Activated gamma-delta T cell treated with anti-CD3 and anti-CD28 coated beads, Interleukin-2, amount 50 U/mL, for 16 hours (primary cell): ENCODE results near the gene CDCA5.

Experiments
- DNase-seq: peaks from one replicate; pipeline ENCODE4 v3.0.0-alpha.2; 2020; ENCODE audit warnings: low read depth

The CDCA5 gene

DNA sequence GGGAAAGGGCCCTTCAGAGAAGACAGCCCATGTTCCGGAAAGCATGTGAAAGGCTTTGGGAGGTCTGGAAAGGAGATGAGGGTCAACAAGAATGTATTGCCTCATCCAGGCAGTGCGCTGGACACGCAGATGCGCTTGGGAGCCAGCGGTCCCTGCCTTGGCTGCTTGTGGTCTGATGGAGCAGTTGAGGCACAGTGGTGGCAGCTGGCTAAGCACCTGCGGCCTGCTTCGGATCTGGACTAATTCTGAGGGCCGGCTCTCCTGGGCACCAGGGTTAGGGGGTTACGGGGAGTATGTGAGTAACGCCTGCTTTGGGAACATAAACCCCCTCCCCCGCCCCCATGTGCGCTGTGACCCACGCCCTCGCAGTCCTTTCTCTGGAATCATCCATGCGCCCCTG, 23.2 kb upstream of the CDCA5 start:
- no peak for DNase-seq

DNA sequence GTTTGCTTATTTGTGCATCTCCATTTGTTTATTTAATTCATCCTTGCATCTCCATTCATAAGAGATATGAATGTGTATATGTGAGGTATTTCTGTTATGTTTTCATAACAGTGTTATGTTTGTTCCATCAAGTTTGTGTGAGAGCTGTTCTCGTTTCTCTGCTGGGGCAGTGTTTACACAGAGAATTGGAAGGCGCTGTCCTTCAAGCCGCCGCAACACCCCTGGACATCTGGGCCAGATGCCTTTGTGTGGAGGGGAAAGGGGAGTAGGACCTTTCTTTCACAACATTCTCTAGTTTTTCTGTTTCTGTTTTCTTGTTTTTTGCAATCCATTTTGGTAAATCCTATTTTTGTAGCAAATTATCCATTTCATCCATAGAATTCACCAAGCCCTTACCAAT, 20.8 kb upstream of the CDCA5 start:
- DNase-seq: no peak

DNA sequence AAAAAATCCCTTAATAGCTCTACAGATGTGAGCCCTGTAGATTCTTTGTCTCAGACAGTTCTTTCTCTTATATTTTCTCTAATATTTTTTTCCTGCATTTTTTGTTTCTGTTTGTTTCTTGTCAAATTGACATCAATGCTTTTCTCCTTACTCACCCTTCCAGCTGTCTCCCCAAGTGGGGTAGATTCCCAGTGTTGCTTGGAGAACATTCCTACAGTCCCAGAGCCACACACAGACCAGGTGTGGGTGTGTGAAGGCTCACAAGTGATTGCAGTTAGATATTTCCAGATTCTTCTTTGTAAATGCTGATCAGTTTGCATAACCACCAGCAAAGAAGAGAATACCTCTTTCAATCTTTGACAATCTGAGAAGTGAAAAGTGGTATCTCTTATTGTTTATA, 19.6 kb upstream of the CDCA5 start:
- no peak for DNase-seq

DNA sequence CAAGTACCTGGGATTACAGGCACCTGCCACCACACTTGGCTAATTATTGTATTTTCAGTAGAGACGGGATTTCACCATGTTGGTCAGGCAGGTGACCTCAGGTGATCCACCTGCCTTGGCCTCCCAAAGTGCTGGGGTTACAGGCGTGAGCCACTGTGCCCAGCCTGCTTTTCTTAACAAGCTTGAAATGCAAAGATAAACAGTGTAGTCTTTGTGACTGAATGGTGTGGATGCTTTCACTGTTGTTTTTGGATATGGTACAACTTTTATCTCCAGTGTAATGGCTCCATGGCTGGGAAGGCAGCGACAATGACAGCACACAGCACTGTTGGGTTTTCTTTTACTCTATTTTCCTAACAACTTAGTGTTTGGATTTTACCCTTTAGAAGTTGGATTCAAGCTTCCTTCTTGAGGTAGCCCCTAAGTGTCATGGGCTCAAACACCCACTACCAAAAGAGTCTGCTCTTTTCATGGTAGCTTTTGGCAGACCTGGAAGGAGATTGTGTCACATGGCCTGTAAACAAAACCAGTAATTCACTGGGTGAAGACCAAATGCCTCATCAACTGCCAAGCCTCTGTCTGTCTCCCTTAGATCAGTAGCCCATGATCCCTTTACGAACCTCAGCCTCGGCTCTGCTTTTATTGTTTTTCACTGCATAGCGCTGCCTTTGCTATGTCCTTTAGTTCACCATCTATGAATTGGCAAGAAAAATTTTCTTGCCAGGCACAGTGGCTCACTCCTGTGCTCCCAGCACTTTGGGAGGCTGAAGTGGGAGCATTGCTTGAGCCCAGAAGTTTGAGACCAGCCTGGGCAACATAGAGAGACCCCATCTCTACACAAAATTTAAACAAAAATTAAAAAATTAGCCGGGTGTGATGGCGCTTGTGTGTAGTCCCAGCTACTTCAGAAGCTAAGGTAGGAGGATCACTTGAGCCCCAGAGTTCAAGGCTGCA, 18.6 kb upstream of the CDCA5 start:
- DNase-seq: no peak

DNA sequence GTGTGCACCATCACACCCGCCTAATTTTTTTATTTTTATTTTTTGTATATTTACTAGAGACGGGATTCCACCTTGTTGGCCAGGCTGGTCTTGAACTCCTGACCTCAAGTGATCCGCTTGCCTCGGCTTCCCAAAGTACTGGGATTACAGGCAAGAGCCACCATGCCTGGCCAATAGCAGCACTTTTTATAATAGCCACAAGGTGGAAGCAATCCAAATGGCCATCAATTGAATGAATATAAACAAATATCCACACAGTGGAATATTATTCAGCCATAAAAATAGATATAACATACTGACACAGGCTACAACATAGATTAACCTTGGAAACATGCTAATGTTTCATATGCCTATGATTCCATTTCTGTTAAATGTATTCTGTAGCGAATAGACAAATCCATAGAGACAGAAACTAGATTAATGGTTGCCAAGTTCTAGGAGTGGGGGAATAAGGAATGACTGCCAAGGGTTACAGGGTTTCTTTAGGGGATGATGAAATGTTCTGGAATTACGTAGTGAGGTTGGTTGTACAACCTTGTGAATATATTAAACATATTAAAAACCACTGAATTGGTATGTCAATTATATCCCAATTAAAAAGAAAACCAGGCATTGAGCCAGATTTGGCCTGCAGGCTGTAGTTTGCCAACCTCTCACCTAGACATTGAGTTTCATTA, 17.0 kb upstream of the CDCA5 start:
- DNase-seq: no peak

DNA sequence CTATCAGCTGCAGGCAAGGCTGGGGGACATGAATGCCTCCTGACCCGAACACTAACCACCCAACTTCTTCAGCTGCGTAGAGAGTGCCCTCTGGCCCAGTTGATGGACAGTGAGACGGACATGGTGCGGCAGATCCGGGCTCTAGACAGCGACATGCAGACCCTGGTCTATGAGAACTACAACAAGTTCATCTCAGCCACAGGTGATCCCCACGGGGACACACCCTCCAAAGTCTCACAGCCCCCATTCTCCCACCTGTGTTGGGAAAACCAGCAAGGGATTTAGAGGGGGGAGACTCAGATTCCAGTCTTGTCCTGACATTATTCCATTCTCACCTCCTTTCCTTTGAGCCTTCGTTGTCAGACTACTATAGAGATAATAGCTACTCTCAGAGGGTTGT, 13.1 kb upstream of the CDCA5 start:
- no peak for DNase-seq

DNA sequence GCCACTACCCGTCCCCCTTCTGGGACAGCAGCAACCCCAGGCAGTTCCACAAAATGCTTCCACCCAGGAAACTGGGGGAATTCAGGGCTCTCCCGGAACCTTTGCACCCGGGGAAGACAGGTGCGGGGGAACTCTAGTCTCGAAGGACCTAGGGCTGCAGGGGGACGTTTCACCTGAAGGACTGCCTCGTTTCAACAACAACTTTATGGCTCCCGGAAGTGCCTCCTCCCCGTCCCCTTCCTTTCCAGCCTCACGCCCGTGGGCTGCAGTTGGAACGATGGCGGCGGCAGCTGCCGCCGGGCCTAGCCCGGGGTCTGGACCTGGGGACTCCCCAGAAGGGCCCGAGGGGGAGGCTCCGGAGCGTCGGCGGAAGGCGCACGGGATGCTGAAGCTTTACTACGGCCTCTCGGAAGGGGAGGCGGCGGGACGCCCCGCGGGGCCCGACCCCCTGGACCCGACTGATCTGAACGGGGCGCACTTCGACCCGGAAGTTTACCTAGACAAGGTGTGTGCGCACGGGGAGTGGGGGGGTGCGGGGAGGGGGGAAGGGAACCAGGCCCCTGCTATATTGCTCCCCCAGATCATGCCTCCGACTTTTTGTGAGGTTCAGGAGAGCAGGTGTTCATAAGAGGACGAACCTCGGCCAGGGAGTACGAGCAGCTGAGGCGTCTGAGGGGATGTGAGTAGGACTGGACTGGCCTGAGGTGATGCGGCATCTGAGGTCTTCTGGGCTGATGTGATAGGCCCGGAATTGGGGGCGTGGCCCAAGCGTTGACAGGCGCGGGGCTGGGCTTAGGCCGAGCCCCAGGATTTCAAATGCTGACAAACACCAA, 12.3 kb upstream of the CDCA5 start, which contains the start of gene VPS51:
TSS of gene VPS51 (plus strand) at position 241 of the 833 bp plus-strand sequence. CDS start at position 278, 37 bp downstream.
- peak; percentile 83 for DNase-seq

DNA sequence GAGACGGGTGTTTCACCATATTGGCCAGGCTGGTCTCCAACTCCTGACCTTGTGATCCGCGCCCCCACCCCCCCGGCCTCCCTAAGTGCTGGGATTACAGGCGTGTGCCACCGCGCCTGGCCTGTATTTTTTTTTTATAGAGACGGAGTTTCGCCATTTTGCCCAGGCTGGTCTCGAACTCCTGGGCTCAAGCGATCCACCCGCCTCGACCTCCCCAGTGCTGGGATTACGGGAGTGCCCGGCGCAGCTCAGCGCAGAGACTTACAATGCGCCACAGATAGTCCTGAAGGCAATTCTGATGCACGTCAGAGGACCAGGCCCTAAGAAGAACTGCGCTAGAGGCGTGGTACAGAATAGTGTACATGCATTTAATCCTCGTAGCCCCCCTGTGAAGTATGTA, 11.6 kb upstream of the CDCA5 start:
- no peak for DNase-seq

DNA sequence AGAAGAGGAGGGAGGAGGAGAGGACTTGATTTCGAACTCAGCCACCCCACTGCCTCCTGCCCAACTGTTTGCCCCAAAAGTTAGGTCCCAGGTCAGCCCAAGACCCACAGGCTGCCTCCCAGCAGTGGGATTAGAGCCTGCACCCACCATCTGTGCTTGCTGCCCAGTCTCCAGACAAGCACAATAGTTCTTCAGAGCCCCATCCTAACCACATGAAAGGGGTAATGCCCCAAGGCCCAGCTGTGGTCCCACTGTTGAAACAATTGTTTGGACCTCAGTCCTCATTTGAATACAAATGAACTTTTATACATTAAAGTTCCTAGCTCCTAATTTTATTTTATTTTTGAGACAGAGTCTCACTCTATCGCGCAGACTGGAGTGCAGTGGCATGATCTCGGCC, 6.8 kb upstream of the CDCA5 start:
- DNase-seq: no peak

DNA sequence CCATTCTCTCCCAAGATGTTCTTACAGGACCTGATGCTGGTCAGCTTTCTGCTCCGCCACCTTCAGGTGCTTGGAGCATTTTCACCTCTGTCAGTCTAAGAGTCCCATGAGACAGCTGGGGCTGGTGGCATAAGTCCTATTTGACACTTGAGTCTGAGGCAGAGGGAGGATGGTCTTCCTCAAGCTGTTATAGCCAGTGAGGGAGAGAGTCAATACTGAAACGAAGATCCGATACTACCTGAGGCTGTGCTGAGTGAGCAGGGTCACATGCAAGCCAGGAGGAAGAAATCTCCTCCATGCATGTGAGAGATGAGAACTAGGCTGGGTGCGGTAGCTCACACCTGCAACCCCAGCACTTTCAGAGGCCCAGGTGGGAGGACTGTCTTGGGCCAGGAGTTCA, 5.8 kb upstream of the CDCA5 start:
- no peak for DNase-seq

DNA sequence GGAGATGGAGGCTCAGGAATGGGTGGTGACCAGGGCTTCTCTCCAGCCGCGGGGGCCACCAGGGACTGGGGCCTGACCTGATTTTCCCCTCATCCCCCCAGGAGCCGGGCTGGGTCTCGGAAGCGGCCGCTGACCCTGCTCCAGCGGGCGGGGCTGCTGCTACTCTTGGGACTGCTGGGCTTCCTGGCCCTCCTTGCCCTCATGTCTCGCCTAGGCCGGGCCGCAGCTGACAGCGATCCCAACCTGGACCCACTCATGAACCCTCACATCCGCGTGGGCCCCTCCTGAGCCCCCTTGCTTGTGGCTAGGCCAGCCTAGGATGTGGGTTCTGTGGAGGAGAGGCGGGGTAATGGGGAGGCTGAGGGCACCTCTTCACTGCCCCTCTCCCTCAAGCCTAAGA, 4.0 kb upstream of the CDCA5 start:
- no peak for DNase-seq

DNA sequence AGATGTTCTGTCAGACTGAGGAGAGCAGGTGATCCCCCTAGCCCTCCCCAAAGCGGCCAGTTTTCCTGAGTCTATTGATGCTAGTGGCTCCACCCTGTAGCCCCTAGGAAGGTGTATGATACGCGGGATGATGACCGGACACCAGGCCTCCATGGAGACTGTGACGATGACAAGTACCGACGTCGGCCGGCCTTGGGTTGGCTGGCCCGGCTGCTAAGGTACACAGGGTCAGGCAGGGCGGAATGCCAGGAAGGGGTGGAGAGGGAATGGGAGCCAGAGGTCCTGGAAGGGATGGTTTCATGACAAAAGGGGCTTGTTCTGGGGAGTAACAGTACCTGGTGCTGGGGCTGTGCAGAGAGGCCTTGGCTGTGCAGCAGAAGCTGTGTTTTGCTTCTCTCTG, 3.4 kb upstream of the CDCA5 start:
- no peak for DNase-seq

DNA sequence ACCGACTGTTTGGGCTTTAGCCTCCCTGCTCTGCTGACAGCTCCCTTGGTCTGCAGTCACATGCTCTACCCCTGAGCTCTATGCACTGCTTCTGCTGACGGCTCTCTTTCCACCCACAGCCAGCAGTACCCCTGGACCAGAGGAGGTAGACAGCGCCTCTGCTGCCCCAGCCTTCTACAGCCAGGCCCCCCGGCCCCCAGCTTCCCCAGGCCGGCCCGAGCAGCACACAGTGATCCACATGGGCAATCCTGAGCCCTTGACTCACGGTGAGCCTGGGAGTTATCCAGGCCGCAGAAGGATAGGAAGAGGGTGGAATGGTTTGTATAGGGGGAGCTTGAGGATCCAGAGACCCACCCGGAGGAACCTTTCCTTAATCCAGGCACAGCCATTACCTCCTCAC, 3.0 kb upstream of the CDCA5 start:
- DNase-seq: no peak

DNA sequence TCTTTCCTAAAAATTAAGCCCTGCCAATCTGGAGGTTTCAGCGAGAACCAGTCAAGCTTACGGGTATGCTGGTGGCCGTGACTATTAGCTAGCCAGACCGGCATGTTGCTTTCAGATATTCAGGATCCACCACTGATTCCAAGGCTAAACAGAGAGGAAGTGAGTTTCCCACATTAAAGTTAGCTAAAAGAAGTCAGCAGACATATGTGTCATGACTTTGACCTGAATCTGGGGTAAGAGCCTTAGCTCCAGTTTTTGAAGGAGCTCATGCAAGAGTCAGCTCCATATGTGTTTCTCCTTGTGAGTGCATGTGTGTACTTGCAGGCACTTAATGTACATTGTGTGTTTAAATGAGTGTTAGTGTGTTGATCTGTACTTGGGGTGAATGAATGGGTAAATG, 1.6 kb upstream of the CDCA5 start:
- no peak for DNase-seq

DNA sequence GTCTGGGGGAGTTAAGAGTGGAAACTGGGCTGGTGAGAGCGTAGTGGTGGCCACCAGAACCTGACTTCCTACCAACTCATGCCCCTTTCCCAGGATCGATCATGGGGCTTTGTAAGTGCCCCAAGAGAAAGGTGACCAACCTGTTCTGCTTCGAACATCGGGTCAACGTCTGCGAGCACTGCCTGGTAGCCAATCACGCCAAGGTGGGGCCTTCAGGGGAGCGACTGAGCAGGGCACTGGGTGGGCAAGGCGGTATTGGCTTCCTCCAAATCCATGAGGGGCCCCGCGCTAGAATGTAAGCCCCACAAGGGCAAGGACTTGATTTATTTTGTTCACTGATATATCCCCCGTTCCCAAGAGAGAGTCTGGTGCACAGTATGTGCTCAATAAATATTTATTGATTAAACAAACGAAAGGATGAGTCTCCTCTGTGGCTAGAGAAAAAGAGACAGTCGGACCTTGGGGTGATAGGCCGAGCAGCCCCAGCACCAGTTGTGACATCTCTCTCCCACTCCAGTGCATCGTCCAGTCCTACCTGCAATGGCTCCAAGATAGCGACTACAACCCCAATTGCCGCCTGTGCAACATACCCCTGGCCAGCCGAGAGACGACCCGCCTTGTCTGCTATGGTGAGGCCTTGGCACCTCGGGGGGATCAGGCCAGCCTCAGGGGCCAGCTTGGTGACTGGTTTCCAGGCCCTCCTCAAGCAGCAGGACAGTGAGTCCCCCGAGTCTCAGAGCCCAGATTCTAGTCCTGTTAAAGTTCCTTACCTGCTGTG, 947 bp upstream of the CDCA5 start:
- no peak for DNase-seq

DNA sequence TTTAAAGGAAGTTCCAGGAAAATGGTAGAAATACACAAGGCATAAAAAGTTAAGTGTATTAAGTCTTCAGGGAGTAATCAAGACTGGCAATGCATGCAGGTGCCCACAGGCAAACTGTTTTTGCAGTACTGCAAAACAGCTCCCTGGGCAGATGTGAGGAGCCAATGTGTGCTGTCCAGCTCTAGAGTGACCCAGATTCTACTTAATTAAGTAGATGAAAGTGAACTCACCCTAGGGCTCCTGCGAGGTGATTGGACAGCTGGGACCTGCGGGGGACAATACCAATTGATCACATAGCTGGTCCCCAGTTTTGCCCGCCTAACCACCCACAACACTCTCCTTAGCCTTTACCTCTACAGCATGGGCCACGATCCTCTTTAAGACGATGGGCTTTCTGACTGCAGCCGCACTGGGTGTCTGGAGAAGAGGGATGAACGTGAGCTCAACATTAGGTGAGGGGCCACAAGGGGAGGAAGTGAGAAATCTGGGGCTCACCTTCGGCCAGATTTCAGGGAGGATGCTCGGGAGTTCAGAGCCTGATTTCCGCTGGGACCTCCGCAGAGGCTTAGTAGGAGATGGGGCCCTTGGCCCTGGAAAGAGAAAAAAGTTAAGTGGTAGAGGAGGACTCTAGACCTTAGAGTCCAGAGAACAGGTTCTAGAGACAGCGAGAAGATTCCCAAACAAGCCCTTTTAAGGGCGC, 556 bp downstream of the CDCA5 start:
- no peak for DNase-seq

DNA sequence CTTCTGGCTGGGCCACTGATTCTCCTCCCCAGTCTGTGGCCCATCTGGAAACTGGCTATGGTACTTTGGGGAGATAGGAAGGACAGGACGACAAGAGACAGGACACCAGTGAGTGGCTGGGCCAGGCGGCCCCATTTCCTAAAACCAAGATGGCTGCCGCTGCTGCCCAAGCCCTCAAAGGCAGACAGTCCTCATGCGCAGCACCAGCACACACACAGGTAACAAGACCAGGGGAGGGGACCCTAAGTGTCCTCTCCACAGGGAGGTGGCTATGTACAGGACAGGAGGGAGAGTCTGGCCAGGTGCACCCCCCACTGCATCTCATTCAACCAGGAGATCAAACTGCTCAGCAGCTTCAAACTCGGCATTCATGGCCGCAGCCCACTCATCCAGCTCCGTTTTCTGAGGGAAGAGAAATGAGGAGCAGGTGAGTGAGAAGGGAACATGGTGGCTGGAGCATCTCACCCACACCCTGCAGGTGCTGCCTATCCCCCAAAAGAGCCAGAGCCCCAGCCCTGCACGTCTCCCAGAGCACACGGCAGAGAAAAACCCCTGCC, 5.0 kb downstream of the CDCA5 start:
- no peak for DNase-seq

DNA sequence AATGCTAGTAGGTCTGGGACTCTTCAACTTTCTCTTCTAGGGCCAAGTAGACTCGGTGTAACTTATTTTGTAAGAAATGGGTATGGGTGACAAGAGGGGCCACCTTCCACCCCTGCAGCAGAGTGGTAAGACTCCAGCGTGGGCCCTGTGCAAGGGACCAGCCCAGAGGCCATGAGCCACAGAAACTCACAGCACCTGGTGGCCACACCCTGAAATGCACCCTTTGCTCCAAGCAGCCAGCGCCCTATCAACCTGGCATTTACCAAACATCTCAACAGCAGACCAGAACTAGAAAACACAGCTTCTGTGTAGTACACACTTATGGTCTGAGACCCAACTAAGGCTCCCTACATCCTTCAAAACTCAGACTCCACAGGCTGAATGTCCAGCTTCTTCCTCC, 5.7 kb downstream of the CDCA5 start:
- peak; percentile 58 for DNase-seq

DNA sequence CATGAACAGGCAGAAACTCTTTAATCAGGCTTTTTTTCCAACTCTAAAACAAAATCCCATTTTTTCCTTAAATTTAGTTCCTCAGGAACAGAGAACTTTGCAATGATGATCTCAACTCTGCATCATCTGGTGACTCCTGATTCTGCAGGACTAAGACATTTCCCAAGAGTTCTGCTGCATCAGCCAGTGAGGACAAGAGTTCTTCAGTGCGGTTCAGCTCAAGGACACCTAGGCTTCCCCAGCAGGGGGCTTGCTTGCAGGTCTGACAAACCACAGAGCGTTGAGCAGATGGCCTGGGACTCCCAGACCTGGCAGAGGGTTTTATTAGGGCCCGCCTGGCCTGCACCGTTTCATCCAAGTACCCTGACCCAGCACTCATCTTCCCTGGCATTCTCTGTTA, 6.4 kb downstream of the CDCA5 start:
- no peak for DNase-seq

DNA sequence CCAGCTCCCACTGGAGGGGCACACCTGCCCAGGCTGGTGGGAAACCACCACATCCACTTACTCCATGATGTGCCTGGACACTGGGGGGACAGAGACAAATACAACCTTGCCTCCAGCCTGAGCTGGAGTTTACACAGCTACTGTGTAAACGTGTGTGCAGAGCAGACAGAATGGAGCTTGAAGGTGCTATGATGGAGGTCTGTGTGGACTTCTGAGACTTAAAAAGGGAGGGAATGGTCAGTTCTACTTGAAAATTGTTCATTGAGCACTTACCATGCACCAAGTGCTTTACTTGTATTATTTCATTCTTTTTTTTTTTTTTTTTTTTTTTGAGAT, 11.2 kb downstream of the CDCA5 start:
- DNase-seq: no peak
